Liver (tissue), 9 donors: ENCODE data around the gene FSIP1. TPM values are rescaled to one million over a fixed set of nuclear protein-coding genes. Genes with fewer than 3 reads are reported as not detected.

Experiments
- DNase-seq: peaks from one replicate; pipeline ENCODE4 v3.0.0-alpha.2; 2017; ENCODE audit warnings: low spot score
- H3K27ac ChIP-seq, 2 donors: one replicate each; pipeline ENCODE4 v1.7.0; 2013; ENCODE audit warnings: inconsistent platforms in 2 of 2, low read length in 2 of 2, control low read depth in 1 of 2, low read depth in 1 of 2, mild to moderate bottlenecking in 1 of 2
- H3K27me3 ChIP-seq, 4 donors: one replicate each; pipeline versions ENCODE4 v1.6.1 to v1.7.0; 2013; ENCODE audit warnings: low read length in 3 of 4, inconsistent platforms in 1 of 4, mild to moderate bottlenecking in 1 of 4, moderate library complexity in 1 of 4; ENCODE audit not compliant: control insufficient read depth in 4 of 4, insufficient read depth in 4 of 4
- H3K36me3 ChIP-seq, 4 donors: one replicate each; pipeline versions ENCODE4 v1.6.1 to v1.7.0; 2013; ENCODE audit warnings: low read length in 3 of 4, mild to moderate bottlenecking in 3 of 4, low read depth in 1 of 4, moderate library complexity in 1 of 4; ENCODE audit not compliant: control insufficient read depth in 4 of 4, insufficient read depth in 3 of 4
- H3K4me1 ChIP-seq, 4 donors: one replicate each; pipeline versions ENCODE4 v1.6.1 to v1.7.0; 2013; ENCODE audit warnings: low read length in 3 of 4, mild to moderate bottlenecking in 3 of 4, moderate library complexity in 1 of 4; ENCODE audit not compliant: control insufficient read depth in 4 of 4, insufficient read depth in 4 of 4
- H3K4me3 ChIP-seq, 3 donors: one replicate each; pipeline versions ENCODE4 v1.6.1 to v1.7.0; 2013; ENCODE audit warnings: low read length in 3 of 3, control low read depth in 1 of 3, low read depth in 1 of 3, mild to moderate bottlenecking in 1 of 3
- H3K9ac ChIP-seq, 2 donors: one replicate each; pipeline ENCODE4 v1.7.0; 2013; ENCODE audit warnings: low read length in 2 of 2, mild to moderate bottlenecking in 2 of 2, moderate library complexity in 2 of 2, control low read depth in 1 of 2, low read depth in 1 of 2
- H3K9me3 ChIP-seq, 4 donors: one replicate each; pipeline versions ENCODE4 v1.6.1 to v1.7.0; 2013; ENCODE audit warnings: low read length in 3 of 4; ENCODE audit not compliant: control insufficient read depth in 4 of 4
- CTCF ChIP-seq: fragments of 150-350 bp; IDR thresholded peaks from 2 replicates; pipeline ENCODE4 v1.5.1; 2017; ENCODE audit warnings: improper control_type of control experiment, low read depth, low read length; ENCODE audit not compliant: missing input control
- EGR1 ChIP-seq, 2 donors: IDR thresholded peaks; 2 replicates each; pipeline ENCODE4 v1.6.1; 2016 to 2018; ENCODE audit warnings: antibody characterized with exemption in 2 of 2, low read depth in 2 of 2
- FOXA1 ChIP-seq: IDR thresholded peaks from 2 replicates; pipeline ENCODE4 v1.6.1; 2016; ENCODE audit warnings: antibody characterized with exemption
- HNF4A ChIP-seq, 2 donors: conservative IDR thresholded peaks; 2 replicates each; pipeline ENCODE4 v1.6.1; 2016; ENCODE audit warnings: antibody characterized with exemption in 2 of 2, mild to moderate bottlenecking in 2 of 2
- MAX ChIP-seq: IDR thresholded peaks from 2 replicates; pipeline ENCODE4 v1.6.1; 2016; ENCODE audit warnings: antibody characterized with exemption
- NR2F2 ChIP-seq: IDR thresholded peaks from 2 replicates; pipeline ENCODE4 v1.6.1; 2016; ENCODE audit warnings: antibody characterized with exemption
- RAD21 ChIP-seq, 2 donors: IDR thresholded peaks; 2 replicates each; pipeline ENCODE4 v1.6.1; 2016; ENCODE audit warnings: antibody characterized with exemption in 2 of 2, mild to moderate bottlenecking in 2 of 2
- REST ChIP-seq: IDR thresholded peaks from 2 replicates; pipeline ENCODE4 v1.6.1; 2016; ENCODE audit warnings: antibody characterized with exemption, mild to moderate bottlenecking
- RXRA ChIP-seq, 2 donors: IDR thresholded peaks; 2 replicates each; pipeline ENCODE4 v1.6.1; 2017 to 2018; ENCODE audit warnings: antibody characterized with exemption in 2 of 2, mild to moderate bottlenecking in 1 of 2
- SP1 ChIP-seq: IDR thresholded peaks from 2 replicates; pipeline ENCODE4 v1.6.1; 2018; ENCODE audit warnings: antibody characterized with exemption, mild to moderate bottlenecking
- TAF1 ChIP-seq: conservative IDR thresholded peaks from 2 replicates; pipeline ENCODE4 v1.6.1; 2016; ENCODE audit warnings: antibody characterized with exemption, mild to moderate bottlenecking
- YY1 ChIP-seq: IDR thresholded peaks from 2 replicates; pipeline ENCODE4 v1.6.1; 2016; ENCODE audit warnings: antibody characterized with exemption, mild to moderate bottlenecking
- ZBTB33 ChIP-seq: IDR thresholded peaks from 2 replicates; pipeline ENCODE4 v1.6.1; 2016; ENCODE audit warnings: antibody characterized with exemption
- whole genome bisulfite sequencing: extraction: QIAGEN DNeasy Blood & Tissue Kit; methylation state at CpG from one replicate; pipeline ENCODE4 v1.1.7; 2013; 5-methylcytosine and 5-hydroxymethylcytosine counted together
- polyA plus RNA-seq, 2 donors: library from polyadenylated mRNA; stranded (reverse) in 1 of 2; unstranded in 1 of 2; fragments of 200-250 nt in 1 of 2; fragments of >200 nt in 1 of 2; fragmentation: Nextera tagmentation in 1 of 2; extraction: Ambion mirVana in 1 of 2; gene quantifications; one replicate each; pipeline versions ENCODE4 v1.2.1 to v1.2.3, GENCODE V29; 2013 to 2015
- total RNA-seq, 2 donors: library from RNA; depleted of rRNA; stranded (reverse); fragments of >200 nt; gene quantifications; one replicate each; pipeline ENCODE4 v1.2.3, GENCODE V29; 2014
- donor health status: healthy.
- donor health status: healthy.
- donor health status: healthy.
- donor health status: healthy.
- donor health status: healthy.

Gene FSIP1
- total and polyA plus RNA-seq, 4 donors: 0.05 to 0.29 (median 0.13) TPM

- Histone ChIP-seq H3K9ac (no peak overlapping the region), H3K9me3 (no peaks in the 10 kb centered on the region)
Observed at GRCh38 chr15:39746714-39747276, 35.8 kb downstream of the FSIP1 start.

More at GRCh38 chr15:39746714-39747276, 35.8 kb downstream of the FSIP1 start:
- TF ChIP-seq SP1 (no peak), NR2F2 (no peak), MAX (no peak), RAD21 (IDR thresholded peaks at IDR 0.05) (no peak), CTCF (no peak), TAF1 (no peak), RXRA (IDR thresholded peaks at IDR 0.05) (no peak), ZBTB33 (no peak), EGR1 (IDR thresholded peaks at IDR 0.05; ENCODE audit: low read depth in 2 of 2) (no peak), REST (no peak), YY1 (no peak), HNF4A (conservative IDR thresholded peaks at IDR 0.05) (no peak), FOXA1 (no peak)
- peaks cover 0 to 3% (median 0%) of the 10 kb centered on the region in 4 donors for H3K4me1 ChIP-seq
- H3K27ac ChIP-seq: no peak overlapping the region
- H3K36me3 ChIP-seq: no peaks in the 10 kb centered on the region
- no peak overlapping the region for H3K4me3 ChIP-seq
- H3K27me3 ChIP-seq: no peaks in the 10 kb centered on the region
- WGBS: 71% methylated on average over 1 of the region's 1 CpG
- DNase-seq: no peak
